HepG2 (cell line): Measurements from ENCODE around the gene RELL2. TPM values are rescaled to one million over a fixed set of nuclear protein-coding genes. Genes with fewer than 3 reads are reported as not detected.

Experiments used
- HOXA3 ChIP-seq: sonication (generic); formaldehyde crosslinking; IDR thresholded peaks from 2 replicates; pipeline ENCODE4 v1.5.0; 2020; ENCODE audit warnings: missing genetic modification reagents
- HOXA7 ChIP-seq: sonication (generic); formaldehyde crosslinking; IDR thresholded peaks from 2 replicates; pipeline ENCODE4 v1.8.1; 2022; ENCODE audit warnings: mild to moderate bottlenecking, missing genetic modification reagents, moderate library complexity
- KDM2A ChIP-seq: sonication (generic); formaldehyde crosslinking; IDR thresholded peaks from 2 replicates; pipeline ENCODE4 v1.4.0; 2020; ENCODE audit warnings: low read depth, missing genetic modification reagents, borderline replicate concordance
- KDM5A ChIP-seq: fragments of 200-600 bp; sonication (generic); IDR thresholded peaks from 2 replicates; pipeline ENCODE4 v1.7.0; 2018; ENCODE audit warnings: antibody characterized with exemption, mild to moderate bottlenecking, low read length, borderline replicate concordance
- KMT2A ChIP-seq: sonication (generic); formaldehyde crosslinking; IDR thresholded peaks from 2 replicates; pipeline ENCODE4 v1.4.0; 2020; ENCODE audit warnings: missing genetic modification reagents
- NFE2L2 ChIP-seq: fragments of 150-350 bp; IDR thresholded peaks from 2 replicates; pipeline ENCODE4 v1.6.1; 2014; ENCODE audit warnings: low read length
- NFKBIZ ChIP-seq: IDR thresholded peaks from 2 replicates; pipeline ENCODE4 v1.6.1; 2018; ENCODE audit warnings: missing genetic modification reagents, missing compliant biosample characterization
- NPAS2 ChIP-seq: sonication (generic); formaldehyde crosslinking; IDR thresholded peaks from 2 replicates; pipeline ENCODE4 v1.8.0; 2022; ENCODE audit warnings: mild to moderate bottlenecking, missing genetic modification reagents, borderline replicate concordance
- ONECUT2 ChIP-seq: sonication (generic); formaldehyde crosslinking; IDR thresholded peaks from 2 replicates; pipeline ENCODE4 v1.4.0; 2020; ENCODE audit warnings: missing genetic modification reagents
- POLR2A ChIP-seq, 2 experiments: IDR thresholded peaks; 2 replicates each; pipeline ENCODE4 v1.6.1; 2011; ENCODE audit warnings: low read depth in 2 of 2, low read length in 2 of 2, mild to moderate bottlenecking in 1 of 2, moderate library complexity in 1 of 2; ENCODE audit not compliant: insufficient read depth in 1 of 2
- RBM39 ChIP-seq: fragments of 200-400 bp; formaldehyde crosslinking; IDR thresholded peaks from one replicate; pipeline ENCODE4 v1.6.1; 2018; ENCODE audit warnings: antibody characterized with exemption, mild to moderate bottlenecking, low read depth, low read length; ENCODE audit not compliant: poor library complexity, severe bottlenecking
- SOX5 ChIP-seq: IDR thresholded peaks from 2 replicates; pipeline ENCODE4 v1.6.1; 2016; ENCODE audit warnings: borderline replicate concordance
- TGIF2 ChIP-seq: IDR thresholded peaks from 2 replicates; pipeline ENCODE4 v1.6.1; 2016; ENCODE audit warnings: control low read depth, missing compliant biosample characterization
- ZEB1 ChIP-seq: IDR thresholded peaks from 2 replicates; pipeline ENCODE4 v1.6.1; 2012; ENCODE audit warnings: mild to moderate bottlenecking, low read depth, inconsistent platforms; ENCODE audit not compliant: insufficient replicate concordance
- ZFAT ChIP-seq: sonication (generic); formaldehyde crosslinking; conservative IDR thresholded peaks from 2 replicates; pipeline ENCODE4 v1.8.1; 2023; ENCODE audit warnings: missing genetic modification reagents, inconsistent platforms
- ZNF546 ChIP-seq: sonication (generic); formaldehyde crosslinking; conservative IDR thresholded peaks from 2 replicates; pipeline ENCODE4 v1.8.1; 2023; ENCODE audit warnings: mild to moderate bottlenecking, missing genetic modification reagents
- ZNF672 ChIP-seq: sonication (generic); formaldehyde crosslinking; IDR thresholded peaks from 2 replicates; pipeline ENCODE4 v1.8.1; 2022; ENCODE audit warnings: missing genetic modification reagents
- ZNF709 ChIP-seq: sonication (generic); formaldehyde crosslinking; IDR thresholded peaks from 2 replicates; pipeline ENCODE4 v1.5.0; 2020; ENCODE audit warnings: mild to moderate bottlenecking, missing genetic modification reagents
- polyA plus RNA-seq, 8 experiments: library from polyadenylated mRNA; depleted of rRNA in 3 of 8; stranded (reverse) in 7 of 8; unstranded in 1 of 8; fragments of >200 nt; fragmentation: Illumina TruSeq in 4 of 8; extraction: Trizol in 4 of 8; gene quantifications; 2 replicates each; pipeline versions ENCODE4 v1.2.1 to v1.2.3, GENCODE V29; 2011 to 2016; ENCODE audit warnings: low read depth in 4 of 8, missing spikeins in 1 of 8, mixed read lengths in 1 of 8; ENCODE audit not compliant: insufficient read depth in 1 of 8
- total RNA-seq, 5 experiments: library from RNA; depleted of rRNA; stranded (reverse); fragments of >200 nt; fragmentation: Illumina TruSeq; extraction: Trizol; gene quantifications; 2 replicates each; pipeline ENCODE4 v1.2.3, GENCODE V29; 2016; ENCODE audit warnings: low read depth in 1 of 5
- TF ChIP-seq, protein P1 (sequence below): sonication (generic); formaldehyde crosslinking; IDR thresholded peaks from 2 replicates; pipeline ENCODE4 v1.5.0; 2020; ENCODE audit warnings: mild to moderate bottlenecking, missing genetic modification reagents, borderline replicate concordance
- TF ChIP-seq, protein P2 (sequence below): sonication (generic); formaldehyde crosslinking; IDR thresholded peaks from 2 replicates; pipeline ENCODE4 v1.4.0; 2020; ENCODE audit warnings: low read depth, mild to moderate bottlenecking, missing genetic modification reagents
- TF ChIP-seq, protein P3 (sequence below): sonication (generic); formaldehyde crosslinking; IDR thresholded peaks from 2 replicates; pipeline ENCODE4 v1.4.0; 2020; ENCODE audit warnings: missing genetic modification reagents, mild to moderate bottlenecking, borderline replicate concordance

The RELL2 gene
- total and polyA plus RNA-seq, 2 of the 13 experiments (the other 11 are each of a cell fraction or from before 2014, with no cell fraction given), result 6.4 to 8.3 TPM

DNA sequence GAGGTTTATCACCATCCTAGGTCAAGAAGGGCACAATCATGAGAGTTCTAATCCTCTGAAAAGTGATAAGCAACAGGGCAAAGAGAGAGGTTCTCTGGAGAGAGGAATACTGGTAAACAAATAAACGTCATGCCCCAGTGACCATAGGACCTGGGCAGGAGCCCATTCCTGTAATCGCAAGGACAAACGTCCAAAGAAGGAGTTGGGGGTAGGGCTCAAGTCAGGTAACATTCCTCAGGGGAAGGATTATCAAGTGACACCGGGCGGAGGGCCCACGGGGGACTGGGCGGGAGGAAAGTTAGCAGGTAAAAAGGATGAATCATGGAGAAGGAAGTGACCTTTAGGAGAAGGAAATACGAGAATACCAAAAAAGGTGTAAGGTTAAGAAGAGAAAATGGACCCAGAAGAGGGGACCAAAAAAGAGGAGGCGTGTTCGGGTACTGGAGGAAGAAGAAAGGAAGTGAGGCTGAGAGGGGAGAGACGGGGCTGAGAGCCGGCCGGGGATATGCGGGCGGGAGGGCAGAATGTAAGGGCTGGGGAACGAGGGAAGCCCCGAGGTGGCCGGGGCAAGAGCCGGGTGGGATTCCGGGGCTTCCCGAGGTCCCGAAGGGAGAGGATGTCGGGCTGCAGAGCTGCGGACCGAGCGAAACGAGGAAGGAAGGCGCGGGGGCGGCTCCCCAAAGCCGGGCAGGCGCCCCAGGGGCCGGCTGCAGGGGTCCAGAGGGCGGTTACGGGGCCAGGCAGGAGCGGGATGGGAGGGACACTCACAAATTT, 18.6 kb upstream of the RELL2 start (continued):
- no peak for TF ChIP-seq ZFAT (CRISPR knock-in tag)
- TF ChIP-seq ZNF709, result no peak
- TF ChIP-seq NPAS2 (CRISPR knock-in tag), result no peak
- TF ChIP-seq, protein P1, sequence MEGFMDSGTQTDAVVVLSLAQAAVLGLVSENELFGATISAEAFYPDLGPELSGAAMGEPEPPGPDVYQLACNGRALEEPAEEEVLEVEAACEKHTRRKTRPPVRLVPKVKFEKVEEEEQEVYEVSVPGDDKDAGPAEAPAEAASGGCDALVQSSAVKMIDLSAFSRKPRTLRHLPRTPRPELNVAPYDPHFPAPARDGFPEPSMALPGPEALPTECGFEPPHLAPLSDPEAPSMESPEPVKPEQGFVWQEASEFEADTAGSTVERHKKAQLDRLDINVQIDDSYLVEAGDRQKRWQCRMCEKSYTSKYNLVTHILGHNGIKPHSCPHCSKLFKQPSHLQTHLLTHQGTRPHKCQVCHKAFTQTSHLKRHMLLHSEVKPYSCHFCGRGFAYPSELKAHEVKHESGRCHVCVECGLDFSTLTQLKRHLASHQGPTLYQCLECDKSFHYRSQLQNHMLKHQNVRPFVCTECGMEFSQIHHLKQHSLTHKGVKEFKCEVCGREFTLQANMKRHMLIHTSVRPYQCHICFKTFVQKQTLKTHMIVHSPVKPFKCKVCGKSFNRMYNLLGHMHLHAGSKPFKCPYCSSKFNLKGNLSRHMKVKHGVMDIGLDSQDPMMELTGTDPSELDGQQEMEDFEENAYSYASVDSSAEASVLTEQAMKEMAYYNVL (CRISPR knock-in tag), result no peak
- TF ChIP-seq, protein P2, sequence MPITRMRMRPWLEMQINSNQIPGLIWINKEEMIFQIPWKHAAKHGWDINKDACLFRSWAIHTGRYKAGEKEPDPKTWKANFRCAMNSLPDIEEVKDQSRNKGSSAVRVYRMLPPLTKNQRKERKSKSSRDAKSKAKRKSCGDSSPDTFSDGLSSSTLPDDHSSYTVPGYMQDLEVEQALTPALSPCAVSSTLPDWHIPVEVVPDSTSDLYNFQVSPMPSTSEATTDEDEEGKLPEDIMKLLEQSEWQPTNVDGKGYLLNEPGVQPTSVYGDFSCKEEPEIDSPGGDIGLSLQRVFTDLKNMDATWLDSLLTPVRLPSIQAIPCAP (CRISPR knock-in tag), result no peak
- TF ChIP-seq SOX5 (CRISPR knock-in tag), result peak; percentile 15; the same call in 1 of the 2 replicates
- TF ChIP-seq, protein P3, sequence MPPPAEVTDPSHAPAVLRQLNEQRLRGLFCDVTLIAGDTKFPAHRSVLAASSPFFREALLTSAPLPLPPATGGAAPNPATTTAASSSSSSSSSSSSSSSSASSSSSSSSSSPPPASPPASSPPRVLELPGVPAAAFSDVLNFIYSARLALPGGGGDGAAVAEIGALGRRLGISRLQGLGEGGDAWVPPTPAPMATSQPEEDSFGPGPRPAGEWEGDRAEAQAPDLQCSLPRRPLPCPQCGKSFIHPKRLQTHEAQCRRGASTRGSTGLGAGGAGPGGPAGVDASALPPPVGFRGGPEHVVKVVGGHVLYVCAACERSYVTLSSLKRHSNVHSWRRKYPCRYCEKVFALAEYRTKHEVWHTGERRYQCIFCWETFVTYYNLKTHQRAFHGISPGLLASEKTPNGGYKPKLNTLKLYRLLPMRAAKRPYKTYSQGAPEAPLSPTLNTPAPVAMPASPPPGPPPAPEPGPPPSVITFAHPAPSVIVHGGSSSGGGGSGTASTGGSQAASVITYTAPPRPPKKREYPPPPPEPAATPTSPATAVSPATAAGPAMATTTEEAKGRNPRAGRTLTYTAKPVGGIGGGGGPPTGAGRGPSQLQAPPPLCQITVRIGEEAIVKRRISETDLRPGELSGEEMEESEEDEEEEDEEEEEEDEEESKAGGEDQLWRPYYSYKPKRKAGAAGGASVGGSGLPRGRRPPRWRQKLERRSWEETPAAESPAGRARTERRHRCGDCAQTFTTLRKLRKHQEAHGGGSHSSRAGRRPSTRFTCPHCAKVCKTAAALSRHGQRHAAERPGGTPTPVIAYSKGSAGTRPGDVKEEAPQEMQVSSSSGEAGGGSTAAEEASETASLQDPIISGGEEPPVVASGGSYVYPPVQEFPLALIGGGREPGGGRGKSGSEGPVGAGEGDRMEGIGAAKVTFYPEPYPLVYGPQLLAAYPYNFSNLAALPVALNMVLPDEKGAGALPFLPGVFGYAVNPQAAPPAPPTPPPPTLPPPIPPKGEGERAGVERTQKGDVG, result no peak
- peak; percentile 43 for TF ChIP-seq ZEB1
- no peak for TF ChIP-seq ONECUT2 (CRISPR knock-in tag)
- no peak; the same call in 1 of the 2 replicates for TF ChIP-seq HOXA3 (CRISPR knock-in tag)
- no peak for TF ChIP-seq NFE2L2
- peak; percentile 55; the same call in 1 of the 2 replicates for TF ChIP-seq KDM2A (CRISPR knock-in tag)
- peak; percentile 61; the same call in 1 of the 2 replicates for TF ChIP-seq KDM5A
- peak; percentile 73; the same call in 1 of the 2 replicates for TF ChIP-seq KMT2A (CRISPR knock-in tag)
- 0 out of 4 replicates have a peak, but pooled peaks of 1 of the 2 experiments have one; percentile 33 for TF ChIP-seq POLR2A (IDR thresholded peaks at IDR 0.05; ENCODE audit: insufficient read depth in 1 of 2, low read depth in 2 of 2, low read length in 2 of 2)
- TF ChIP-seq ZNF546, result 0 out of 2 replicates have a peak, but pooled peaks have one; percentile 4
- 0 out of 2 replicates have a peak, but pooled peaks have one; percentile 22 for TF ChIP-seq NFKBIZ (CRISPR knock-in tag)
- TF ChIP-seq TGIF2, result peak; percentile 32; the same call in 1 of the 2 replicates
- TF ChIP-seq RBM39, result no peak
- 0 out of 2 replicates have a peak, but pooled peaks have one; percentile 38 for TF ChIP-seq HOXA7
- 0 out of 2 replicates have a peak, but pooled peaks have one; percentile 41 for TF ChIP-seq ZNF672 (CRISPR knock-in tag)
- TF ChIP-seq, all 625 proteins: peak for 60
